Measurements from ENCODE around the gene SESN2.

GRCh38 chr1:28326984-28327383 lies 67.7 kb downstream of the SESN2 start:
- no peak for TF ChIP-seq CTCF (conservative IDR thresholded peaks at IDR 0.05; ENCODE audit: low read length)
- no peak for TF ChIP-seq EZH2phosphoT487 (IDR thresholded peaks at IDR 0.05; ENCODE audit: borderline replicate concordance)
